GM12875 (cell line): ENCODE data around the gene CARD10.

Experiments used
- H3K4me3 ChIP-seq: one replicate; pipeline ENCODE4 v1.5.1; 2011; ENCODE audit warnings: low read depth, low read length, control low read depth
- CTCF ChIP-seq: IDR thresholded peaks from 2 replicates; pipeline ENCODE4 v1.5.1; 2011; ENCODE audit warnings: low read depth, mild to moderate bottlenecking, control low read depth, inconsistent platforms, low read length, moderate library complexity, borderline replicate concordance; ENCODE audit not compliant: insufficient read depth

The CARD10 gene

DNA sequence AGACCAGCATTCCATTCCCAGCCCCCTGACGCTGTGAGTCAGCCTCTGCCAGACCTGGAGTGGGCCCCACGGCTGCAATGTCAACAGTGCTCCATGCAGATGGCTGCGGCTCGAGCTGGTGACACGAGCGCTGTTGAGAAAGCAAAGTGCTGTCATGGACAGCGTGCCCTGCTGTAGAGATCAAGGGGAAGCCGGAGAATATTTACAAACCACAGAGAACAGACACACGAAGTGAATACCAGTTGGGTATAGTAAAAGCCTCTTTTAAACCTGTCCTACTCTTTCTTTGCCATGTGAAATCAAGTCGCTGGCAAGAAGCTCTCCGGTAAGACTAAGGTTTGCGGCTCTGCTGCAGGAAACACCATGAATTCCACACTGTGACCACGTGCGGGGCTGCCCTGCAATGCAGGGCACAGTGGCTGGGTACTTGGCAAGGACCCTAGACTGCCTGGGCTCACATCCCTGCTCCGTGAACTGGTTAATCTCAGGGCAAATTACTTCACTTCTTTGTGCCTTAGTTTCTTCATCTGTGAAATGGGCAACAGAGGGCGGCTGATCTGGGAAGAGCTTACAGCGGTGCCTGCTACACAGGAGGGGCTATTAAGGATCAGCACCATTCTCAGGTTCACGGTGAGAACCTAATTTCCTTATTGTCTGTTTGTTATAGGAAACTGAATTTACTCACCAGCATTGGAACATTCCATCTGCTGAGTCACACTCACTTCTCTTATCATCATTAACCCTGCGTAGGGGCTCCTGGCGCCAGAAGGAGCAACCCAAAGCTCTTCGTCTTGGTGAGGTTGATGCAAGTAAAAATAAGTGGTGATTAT, 64.1 kb downstream of the CARD10 start:
- H3K4me3 ChIP-seq: no peak overlapping the region
- no peak for TF ChIP-seq CTCF

DNA sequence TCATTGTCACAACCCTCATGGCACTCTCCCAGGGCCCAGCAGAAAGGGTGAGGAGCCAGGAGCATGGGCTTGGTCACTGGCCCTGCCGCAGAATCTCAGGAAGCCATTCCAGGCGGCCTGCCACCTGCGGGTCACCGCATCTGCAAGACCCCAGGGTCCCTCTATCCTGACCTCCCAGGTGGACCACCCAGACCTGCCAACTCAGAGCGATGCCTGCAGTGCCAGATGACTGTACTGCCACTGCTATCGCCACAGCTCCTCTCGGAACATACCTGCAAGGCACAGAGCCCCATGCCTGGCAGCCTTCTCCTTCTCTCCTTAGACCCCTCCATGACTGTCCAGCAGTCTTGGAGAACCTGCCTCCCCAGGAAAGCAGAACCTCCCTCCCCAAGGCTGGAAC, 65.5 kb downstream of the CARD10 start:
- H3K4me3 ChIP-seq: no peak overlapping the region
- TF ChIP-seq CTCF: no peak

- TF ChIP-seq CTCF: no peak
- H3K4me3 ChIP-seq: no peak overlapping the region
Measured at GRCh38 chr22:37451218-37451617, 68.0 kb downstream of the CARD10 start.

DNA sequence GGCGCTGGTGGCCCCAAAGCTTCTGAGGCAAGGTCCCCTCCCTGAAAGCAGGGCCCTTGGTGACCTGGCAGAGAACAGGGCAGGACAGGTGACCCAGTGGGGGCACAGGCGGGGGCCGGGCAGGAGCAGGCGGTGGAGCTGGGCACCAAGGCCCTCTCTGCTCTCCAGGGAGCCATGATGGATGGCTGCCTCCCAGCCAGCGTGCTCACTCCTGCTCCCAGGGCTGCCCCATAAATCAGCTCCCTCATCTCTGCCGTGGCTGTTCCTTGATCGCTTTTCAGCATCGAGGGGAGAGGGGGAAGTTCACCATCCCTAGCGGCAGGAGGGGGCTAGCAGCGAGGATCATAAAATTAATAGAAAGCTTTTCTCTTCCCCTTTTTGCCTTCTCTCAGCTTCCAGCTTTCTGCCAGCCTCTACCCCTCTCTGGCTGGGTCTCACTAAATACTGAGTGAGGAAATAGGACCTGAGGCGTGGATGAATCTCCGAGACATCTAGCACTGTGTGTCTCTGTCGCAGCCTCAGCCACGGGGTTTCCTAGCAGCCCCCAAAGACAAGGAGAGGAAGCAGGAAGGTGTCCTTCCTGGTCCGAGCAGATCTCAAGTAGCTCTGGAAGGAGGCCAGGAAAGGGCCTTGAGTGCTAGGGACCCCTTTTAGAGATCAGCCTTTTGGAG, 69.7 kb downstream of the CARD10 start:
- H3K4me3 ChIP-seq: no peak overlapping the region
- no peak for TF ChIP-seq CTCF

DNA sequence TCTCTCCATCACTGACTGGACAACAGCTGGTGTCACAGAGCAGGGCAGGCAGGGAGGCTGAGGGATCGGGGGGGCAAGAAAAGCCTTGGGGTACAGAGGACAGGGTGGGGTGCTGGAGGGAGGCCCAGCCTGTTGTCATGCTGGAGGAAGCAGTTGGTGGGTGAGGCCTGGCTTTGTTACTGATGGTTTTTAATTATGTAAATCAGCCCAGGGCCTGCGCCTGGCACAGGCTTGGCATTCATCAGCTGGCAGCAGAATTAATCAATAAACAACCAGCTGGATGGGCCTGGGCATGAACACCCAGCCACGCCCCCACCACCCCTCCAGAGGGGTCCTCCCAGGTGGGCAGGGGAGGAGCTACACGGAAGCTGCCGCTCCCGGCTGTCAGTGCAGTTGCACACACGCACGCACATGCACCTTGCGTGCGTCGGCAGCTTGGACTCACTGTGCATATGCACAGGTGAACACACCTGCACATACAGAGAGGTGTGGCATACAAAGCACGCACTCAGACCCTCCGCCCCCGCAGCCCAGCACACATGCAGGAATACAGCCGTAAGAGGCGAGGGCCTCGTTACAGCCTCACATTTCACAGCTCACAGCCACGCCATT, 70.6 kb downstream of the CARD10 start:
- TF ChIP-seq CTCF: no peak
- no peak overlapping the region for H3K4me3 ChIP-seq

DNA sequence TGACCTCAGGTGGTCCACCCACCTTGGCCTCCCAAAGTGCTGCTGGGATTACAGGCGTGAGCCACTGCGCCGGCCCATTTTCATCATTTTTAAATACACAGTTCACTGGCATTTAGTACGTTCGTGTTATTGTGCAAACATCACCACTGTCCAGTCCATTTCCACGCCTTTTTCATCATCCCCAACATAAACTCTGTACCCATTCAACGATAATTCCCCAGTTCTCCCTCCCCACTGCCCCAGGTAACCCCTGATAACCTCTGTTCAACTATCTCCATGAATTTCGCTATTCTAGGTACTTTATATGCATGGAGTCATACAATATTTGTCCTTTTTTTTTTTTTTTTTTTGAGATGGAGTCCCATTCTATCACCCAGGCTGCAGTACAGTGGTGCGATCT, 73.7 kb downstream of the CARD10 start:
- no peak for TF ChIP-seq CTCF
- no peak overlapping the region for H3K4me3 ChIP-seq
